ENCODE results near the gene MTHFD1. TPM values are rescaled to one million over a fixed set of nuclear protein-coding genes. Genes with fewer than 3 reads are reported as not detected.

The MTHFD1 gene
- total RNA-seq, 1 experiment from 2014 or later, result 153 TPM

DNA sequence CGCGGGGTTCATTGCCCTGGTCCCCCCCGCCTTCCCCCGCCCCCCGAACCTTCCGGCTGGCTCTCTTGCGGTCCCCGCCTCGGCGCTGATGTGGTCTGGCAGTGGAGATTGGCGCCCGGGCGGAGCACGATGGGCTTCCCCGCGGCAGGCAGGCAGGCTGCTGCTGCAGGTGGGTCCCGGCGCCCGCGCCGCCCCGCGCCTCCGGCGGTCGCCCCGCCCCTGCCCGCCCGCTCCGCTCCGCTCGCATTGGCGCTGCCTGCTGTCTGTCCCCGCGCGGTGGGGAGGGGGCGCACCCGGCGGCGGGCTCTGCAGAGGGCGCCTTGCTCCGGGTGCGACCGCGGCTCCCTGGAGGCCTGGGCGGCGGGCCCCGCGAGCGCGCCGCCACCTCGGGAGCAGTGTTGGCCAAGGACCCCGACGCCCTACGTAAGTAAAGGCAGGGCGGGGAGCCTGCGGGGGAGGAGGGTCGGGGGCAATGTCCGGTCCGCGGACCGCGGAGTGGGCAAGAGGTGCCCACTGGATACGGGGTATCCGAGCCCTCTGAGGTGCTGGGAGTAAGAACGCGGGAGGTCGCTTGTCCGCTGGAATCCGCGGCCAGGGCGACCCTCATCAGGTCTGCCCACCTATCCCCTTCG lies 77.2 kb downstream of the MTHFD1 start, which contains the start of gene AKAP5:
Gene AKAP5 (plus strand): TSS at position 309 of the 632 bp plus-strand sequence. CDS start 2,896 bp downstream, outside the sequence.
- ATAC-seq (peak; percentile 64), DNase-seq (ENCODE audit: low read depth, low spot score) (no peak)
- H3K27ac ChIP-seq (ENCODE audit: low read depth, low read length), result no peak within 1 kb of the TSS
- peak within 1 kb of the TSS in 1 of 2 experiments; percentile 14; a peak in 3 of 4 replicates for H3K4me3 ChIP-seq (replicated peaks in 1 of 2; ENCODE audit: low read depth in 1 of 2, low read length in 2 of 2)
- H4K20me1 ChIP-seq (ENCODE audit: insufficient read depth), result no peaks in the 10 kb centered on the region
- TF ChIP-seq SRF (IDR thresholded peaks at IDR 0.05; ENCODE audit: low read depth), result no peak
- no peak for TF ChIP-seq SIN3A (IDR thresholded peaks at IDR 0.05; ENCODE audit: low read depth)
- TF ChIP-seq ZNF274 (IDR thresholded peaks at IDR 0.05; ENCODE audit: low read depth, low read length), result no peak
- TF ChIP-seq JUND (IDR thresholded peaks at IDR 0.05), result no peak
- TF ChIP-seq, protein P1, sequence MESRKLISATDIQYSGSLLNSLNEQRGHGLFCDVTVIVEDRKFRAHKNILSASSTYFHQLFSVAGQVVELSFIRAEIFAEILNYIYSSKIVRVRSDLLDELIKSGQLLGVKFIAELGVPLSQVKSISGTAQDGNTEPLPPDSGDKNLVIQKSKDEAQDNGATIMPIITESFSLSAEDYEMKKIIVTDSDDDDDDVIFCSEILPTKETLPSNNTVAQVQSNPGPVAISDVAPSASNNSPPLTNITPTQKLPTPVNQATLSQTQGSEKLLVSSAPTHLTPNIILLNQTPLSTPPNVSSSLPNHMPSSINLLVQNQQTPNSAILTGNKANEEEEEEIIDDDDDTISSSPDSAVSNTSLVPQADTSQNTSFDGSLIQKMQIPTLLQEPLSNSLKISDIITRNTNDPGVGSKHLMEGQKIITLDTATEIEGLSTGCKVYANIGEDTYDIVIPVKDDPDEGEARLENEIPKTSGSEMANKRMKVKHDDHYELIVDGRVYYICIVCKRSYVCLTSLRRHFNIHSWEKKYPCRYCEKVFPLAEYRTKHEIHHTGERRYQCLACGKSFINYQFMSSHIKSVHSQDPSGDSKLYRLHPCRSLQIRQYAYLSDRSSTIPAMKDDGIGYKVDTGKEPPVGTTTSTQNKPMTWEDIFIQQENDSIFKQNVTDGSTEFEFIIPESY (IDR thresholded peaks at IDR 0.05; ENCODE audit: extremely low read depth, insufficient replicate concordance, low read length), result no peak
- TF ChIP-seq, protein P2, sequence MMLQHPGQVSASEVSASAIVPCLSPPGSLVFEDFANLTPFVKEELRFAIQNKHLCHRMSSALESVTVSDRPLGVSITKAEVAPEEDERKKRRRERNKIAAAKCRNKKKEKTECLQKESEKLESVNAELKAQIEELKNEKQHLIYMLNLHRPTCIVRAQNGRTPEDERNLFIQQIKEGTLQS (IDR thresholded peaks at IDR 0.05), result no peak
- TF ChIP-seq, protein P3, sequence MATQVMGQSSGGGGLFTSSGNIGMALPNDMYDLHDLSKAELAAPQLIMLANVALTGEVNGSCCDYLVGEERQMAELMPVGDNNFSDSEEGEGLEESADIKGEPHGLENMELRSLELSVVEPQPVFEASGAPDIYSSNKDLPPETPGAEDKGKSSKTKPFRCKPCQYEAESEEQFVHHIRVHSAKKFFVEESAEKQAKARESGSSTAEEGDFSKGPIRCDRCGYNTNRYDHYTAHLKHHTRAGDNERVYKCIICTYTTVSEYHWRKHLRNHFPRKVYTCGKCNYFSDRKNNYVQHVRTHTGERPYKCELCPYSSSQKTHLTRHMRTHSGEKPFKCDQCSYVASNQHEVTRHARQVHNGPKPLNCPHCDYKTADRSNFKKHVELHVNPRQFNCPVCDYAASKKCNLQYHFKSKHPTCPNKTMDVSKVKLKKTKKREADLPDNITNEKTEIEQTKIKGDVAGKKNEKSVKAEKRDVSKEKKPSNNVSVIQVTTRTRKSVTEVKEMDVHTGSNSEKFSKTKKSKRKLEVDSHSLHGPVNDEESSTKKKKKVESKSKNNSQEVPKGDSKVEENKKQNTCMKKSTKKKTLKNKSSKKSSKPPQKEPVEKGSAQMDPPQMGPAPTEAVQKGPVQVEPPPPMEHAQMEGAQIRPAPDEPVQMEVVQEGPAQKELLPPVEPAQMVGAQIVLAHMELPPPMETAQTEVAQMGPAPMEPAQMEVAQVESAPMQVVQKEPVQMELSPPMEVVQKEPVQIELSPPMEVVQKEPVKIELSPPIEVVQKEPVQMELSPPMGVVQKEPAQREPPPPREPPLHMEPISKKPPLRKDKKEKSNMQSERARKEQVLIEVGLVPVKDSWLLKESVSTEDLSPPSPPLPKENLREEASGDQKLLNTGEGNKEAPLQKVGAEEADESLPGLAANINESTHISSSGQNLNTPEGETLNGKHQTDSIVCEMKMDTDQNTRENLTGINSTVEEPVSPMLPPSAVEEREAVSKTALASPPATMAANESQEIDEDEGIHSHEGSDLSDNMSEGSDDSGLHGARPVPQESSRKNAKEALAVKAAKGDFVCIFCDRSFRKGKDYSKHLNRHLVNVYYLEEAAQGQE (IDR thresholded peaks at IDR 0.05; ENCODE audit: low read depth), result no peak
- TF ChIP-seq, protein P4, sequence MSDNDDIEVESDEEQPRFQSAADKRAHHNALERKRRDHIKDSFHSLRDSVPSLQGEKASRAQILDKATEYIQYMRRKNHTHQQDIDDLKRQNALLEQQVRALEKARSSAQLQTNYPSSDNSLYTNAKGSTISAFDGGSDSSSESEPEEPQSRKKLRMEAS (IDR thresholded peaks at IDR 0.05), result no peak
- no peak for TF ChIP-seq CEBPB (IDR thresholded peaks at IDR 0.05; ENCODE audit: low read depth)
- TF ChIP-seq SP1 (IDR thresholded peaks at IDR 0.05; ENCODE audit: low read depth), result no peak
- no peak for TF ChIP-seq EZH2 (IDR thresholded peaks at IDR 0.05)
- TF ChIP-seq TCF7L2 (IDR thresholded peaks at IDR 0.05; ENCODE audit: borderline replicate concordance, extremely low read depth, insufficient read depth, insufficient read length), result no peak
- TF ChIP-seq RAD21 (IDR thresholded peaks at IDR 0.05; ENCODE audit: low read depth), result no peak
- no peak for TF ChIP-seq ELF1 (IDR thresholded peaks at IDR 0.05; ENCODE audit: borderline replicate concordance, low read depth)
- TF ChIP-seq YY1 (IDR thresholded peaks at IDR 0.05; ENCODE audit: extremely low read depth, insufficient replicate concordance, low read depth, low read length), result no peak
- no peak for TF ChIP-seq POLR2A (IDR thresholded peaks at IDR 0.05; ENCODE audit: borderline replicate concordance, extremely low read depth, insufficient read depth, insufficient read length)
- no peaks in the 10 kb centered on the region for H3K9me2 ChIP-seq (ENCODE audit: insufficient read depth)
- H3K27me3 ChIP-seq (ENCODE audit: insufficient read depth, low read length), result no peaks in the 10 kb centered on the region
- peak within 1 kb of the TSS; percentile 42 for H3K4me2 ChIP-seq (ENCODE audit: low read length)
- H3K4me1 ChIP-seq (ENCODE audit: control insufficient read depth in 1 of 2, insufficient read depth in 2 of 2, low read length in 2 of 2), result peaks cover 0 to 4% of the 10 kb centered on the region in 2 experiments; a peak in 1 of 4 replicates
- ChIA-PET RAD21 (ENCODE audit: low non-redundant PET in 1 of 2, low total read pairs in 2 of 2, uncharacterized antibody in 2 of 2, unreplicated experiment in 2 of 2) (no interaction called here), CTCF (no interaction called here), POLR2A (no interaction called here)
- no peak within 1 kb of the TSS for H2AFZ ChIP-seq (ENCODE audit: low read depth, low read length, poor library complexity, severe bottlenecking)
- no TSS peak for BruUV-seq (replicated peaks)
- peaks cover 0 to 2% of the 10 kb centered on the region in 2 experiments; a peak in 1 of 4 replicates for H3K36me3 ChIP-seq (ENCODE audit: control insufficient read depth in 1 of 2, insufficient read depth in 2 of 2, low read length in 2 of 2)
- H3K79me2 ChIP-seq (ENCODE audit: insufficient read depth, low read length), result no peaks in the 10 kb centered on the region
- intact Hi-C loops (cut with micrococcal nuclease), result no loop called here
- H3K9ac ChIP-seq (ENCODE audit: low read length), result no peak within 1 kb of the TSS
- no peaks in the 10 kb centered on the region for H3K9me3 ChIP-seq (ENCODE audit: control insufficient read depth in 1 of 2, insufficient read depth in 1 of 2, low read depth in 1 of 2, low read length in 2 of 2)
